Loucy (cell line): ENCODE results near the gene CEPT1.

Experiments used
- H2AFZ ChIP-seq: fragments of 200-600 bp; sonication (generic); 2 replicates; pipeline ENCODE4 v1.6.0; 2016; ENCODE audit warnings: antibody characterized with exemption, mild to moderate bottlenecking, low read length, moderate library complexity
- H3F3A ChIP-seq: fragments of 200-600 bp; 2 replicates; pipeline ENCODE4 v1.6.0; 2016; ENCODE audit warnings: antibody characterized with exemption, low read depth, mild to moderate bottlenecking
- H3K27me3 ChIP-seq: fragments of 200-600 bp; sonication (generic); 2 replicates; pipeline ENCODE4 v1.6.1; 2014; ENCODE audit warnings: low read length, mild to moderate bottlenecking; ENCODE audit not compliant: insufficient read depth, poor library complexity, severe bottlenecking
- H3K36me3 ChIP-seq: fragments of 200-600 bp; sonication (generic); 2 replicates; pipeline ENCODE4 v1.6.1; 2016; ENCODE audit warnings: low read length; ENCODE audit not compliant: insufficient read depth
- H3K4me1 ChIP-seq: fragments of 200-600 bp; sonication (generic); 2 replicates; pipeline ENCODE4 v1.5.1; 2014; ENCODE audit warnings: low read length, mild to moderate bottlenecking; ENCODE audit not compliant: insufficient read depth, poor library complexity, severe bottlenecking
- H3K4me2 ChIP-seq: fragments of 200-600 bp; sonication (generic); 2 replicates; pipeline ENCODE4 v1.6.0; 2014; ENCODE audit warnings: antibody characterized with exemption, low read length, low read depth, mild to moderate bottlenecking; ENCODE audit not compliant: poor library complexity, severe bottlenecking
- H3K4me3 ChIP-seq: fragments of 200-600 bp; sonication (generic); 2 replicates; pipeline ENCODE4 v1.5.1; 2014; ENCODE audit warnings: low read length, mild to moderate bottlenecking, mixed read lengths; ENCODE audit not compliant: poor library complexity, severe bottlenecking
- H3K79me2 ChIP-seq: fragments of 200-600 bp; sonication (generic); 2 replicates; pipeline ENCODE4 v1.6.1; 2014; ENCODE audit warnings: low read length; ENCODE audit not compliant: insufficient read depth
- H3K9ac ChIP-seq: fragments of 200-600 bp; sonication (generic); 2 replicates; pipeline ENCODE4 v1.6.0; 2014; ENCODE audit warnings: mild to moderate bottlenecking, low read depth, low read length, moderate library complexity; ENCODE audit not compliant: poor library complexity, severe bottlenecking
- H3K9me2 ChIP-seq: fragments of 200-600 bp; sonication (generic); replicated peaks from 2 replicates; pipeline ENCODE4 v1.6.1; 2016; ENCODE audit warnings: low read depth, low read length, mixed read lengths
- H3K9me3 ChIP-seq: fragments of 200-600 bp; sonication (generic); 2 replicates; pipeline ENCODE4 v1.6.1; 2014; ENCODE audit warnings: mild to moderate bottlenecking, antibody characterized with exemption, low read length, low read depth; ENCODE audit not compliant: insufficient read depth
- H4K20me1 ChIP-seq: fragments of 200-600 bp; sonication (generic); 2 replicates; pipeline ENCODE4 v1.6.0; 2014; ENCODE audit warnings: antibody characterized with exemption, low read length, mild to moderate bottlenecking; ENCODE audit not compliant: insufficient read depth, poor library complexity, severe bottlenecking
- EZH2phosphoT487 ChIP-seq: fragments of 200-600 bp; IDR thresholded peaks from 2 replicates; pipeline ENCODE4 v1.6.1; 2018; ENCODE audit warnings: antibody characterized with exemption, mild to moderate bottlenecking, moderate library complexity, borderline replicate concordance
- TF ChIP-seq, protein P1 (sequence below): fragments of 200-600 bp; sonication (generic); conservative IDR thresholded peaks from 2 replicates; pipeline ENCODE4 v1.5.1; 2014; ENCODE audit warnings: mild to moderate bottlenecking, antibody characterized with exemption, low read length

The CEPT1 gene

DNA sequence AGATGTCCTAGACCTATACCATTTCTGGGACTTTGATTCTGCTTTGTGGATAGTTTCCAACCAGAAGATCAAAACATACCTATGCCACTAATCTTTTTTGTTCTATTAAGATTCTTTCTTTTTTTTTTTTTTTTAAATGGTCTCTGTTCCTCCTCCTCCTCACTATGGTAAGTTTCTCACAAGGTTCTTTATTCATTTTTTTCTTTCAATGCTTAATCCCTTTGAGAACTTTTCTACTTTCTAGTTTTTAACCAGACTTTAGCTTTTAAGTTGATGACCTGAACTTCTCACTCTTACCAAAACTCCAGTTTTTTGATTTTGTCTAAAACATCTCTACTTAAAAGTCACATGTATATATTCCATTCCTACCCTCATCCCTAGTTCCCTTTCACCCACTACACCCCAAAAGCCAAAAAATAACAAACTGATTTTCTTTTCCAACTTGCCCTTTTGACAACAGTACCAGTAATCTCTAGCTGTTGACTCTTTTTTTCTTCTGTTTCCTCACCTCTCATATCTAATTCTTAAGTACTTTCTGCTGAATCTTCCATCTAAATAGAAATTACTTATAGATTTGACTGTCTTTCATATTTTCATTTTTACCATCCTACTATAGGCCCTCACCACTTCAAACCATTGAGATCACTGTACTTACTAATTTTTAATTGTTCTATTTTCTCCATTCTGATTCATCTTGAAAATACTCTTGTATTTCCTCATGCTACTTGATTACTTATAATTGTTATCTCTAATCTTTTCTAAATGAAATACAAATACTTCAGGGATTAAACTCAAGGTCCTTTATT is 6.1 kb downstream of the CEPT1 start:
- H3K9ac ChIP-seq = peak overlapping the region; percentile 45
- H3K79me2 ChIP-seq = peaks cover 99% of the 10 kb centered on the region
- peaks cover 33% of the 10 kb centered on the region for H3K36me3 ChIP-seq
- no peaks in the 10 kb centered on the region for H3K27me3 ChIP-seq
- peaks cover 79% of the 10 kb centered on the region for H3K4me1 ChIP-seq
- no peaks in the 10 kb centered on the region for H3F3A ChIP-seq
- TF ChIP-seq, protein P1, sequence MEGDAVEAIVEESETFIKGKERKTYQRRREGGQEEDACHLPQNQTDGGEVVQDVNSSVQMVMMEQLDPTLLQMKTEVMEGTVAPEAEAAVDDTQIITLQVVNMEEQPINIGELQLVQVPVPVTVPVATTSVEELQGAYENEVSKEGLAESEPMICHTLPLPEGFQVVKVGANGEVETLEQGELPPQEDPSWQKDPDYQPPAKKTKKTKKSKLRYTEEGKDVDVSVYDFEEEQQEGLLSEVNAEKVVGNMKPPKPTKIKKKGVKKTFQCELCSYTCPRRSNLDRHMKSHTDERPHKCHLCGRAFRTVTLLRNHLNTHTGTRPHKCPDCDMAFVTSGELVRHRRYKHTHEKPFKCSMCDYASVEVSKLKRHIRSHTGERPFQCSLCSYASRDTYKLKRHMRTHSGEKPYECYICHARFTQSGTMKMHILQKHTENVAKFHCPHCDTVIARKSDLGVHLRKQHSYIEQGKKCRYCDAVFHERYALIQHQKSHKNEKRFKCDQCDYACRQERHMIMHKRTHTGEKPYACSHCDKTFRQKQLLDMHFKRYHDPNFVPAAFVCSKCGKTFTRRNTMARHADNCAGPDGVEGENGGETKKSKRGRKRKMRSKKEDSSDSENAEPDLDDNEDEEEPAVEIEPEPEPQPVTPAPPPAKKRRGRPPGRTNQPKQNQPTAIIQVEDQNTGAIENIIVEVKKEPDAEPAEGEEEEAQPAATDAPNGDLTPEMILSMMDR = no peak
- TF ChIP-seq EZH2phosphoT487 = no peak
- H3K4me3 ChIP-seq = peak overlapping the region; percentile 28
- no peak overlapping the region for H2AFZ ChIP-seq
- peak overlapping the region; percentile 52 for H3K4me2 ChIP-seq
- H3K9me3 ChIP-seq = no peaks in the 10 kb centered on the region
- no peaks in the 10 kb centered on the region for H3K9me2 ChIP-seq
- H4K20me1 ChIP-seq = peaks cover 73% of the 10 kb centered on the region

DNA sequence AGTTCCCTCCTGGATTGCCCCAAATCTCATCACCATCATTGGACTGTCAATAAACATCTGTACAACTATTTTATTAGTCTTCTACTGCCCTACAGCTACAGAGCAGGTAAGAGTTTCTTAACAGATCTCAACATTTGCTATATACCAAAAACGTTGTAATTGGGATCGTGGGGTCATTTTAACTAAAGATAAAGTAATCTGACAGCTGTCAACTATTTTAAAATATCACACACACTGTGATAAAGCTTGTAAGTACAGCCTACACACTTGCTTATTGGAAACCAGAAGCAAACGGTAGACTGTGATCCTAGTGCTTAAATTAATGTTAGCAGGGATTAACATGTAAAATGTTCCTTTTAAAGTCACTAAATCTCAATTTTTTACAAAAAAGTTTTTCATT is 7.9 kb downstream of the CEPT1 start:
- Histone ChIP-seq H3K4me2 (peak overlapping the region; percentile 63), H2AFZ (no peak overlapping the region), H3K9me3 (no peaks in the 10 kb centered on the region), H3F3A (no peaks in the 10 kb centered on the region), H3K9ac (peak overlapping the region; percentile 15), H3K4me3 (peak overlapping the region; percentile 42), H3K4me1 (peaks cover 76% of the 10 kb centered on the region), H4K20me1 (peaks cover 70% of the 10 kb centered on the region), H3K79me2 (peaks cover 99% of the 10 kb centered on the region), H3K9me2 (no peaks in the 10 kb centered on the region), H3K36me3 (peaks cover 42% of the 10 kb centered on the region), H3K27me3 (no peaks in the 10 kb centered on the region)
- no peak for TF ChIP-seq EZH2phosphoT487
- TF ChIP-seq, protein P1 = no peak

DNA sequence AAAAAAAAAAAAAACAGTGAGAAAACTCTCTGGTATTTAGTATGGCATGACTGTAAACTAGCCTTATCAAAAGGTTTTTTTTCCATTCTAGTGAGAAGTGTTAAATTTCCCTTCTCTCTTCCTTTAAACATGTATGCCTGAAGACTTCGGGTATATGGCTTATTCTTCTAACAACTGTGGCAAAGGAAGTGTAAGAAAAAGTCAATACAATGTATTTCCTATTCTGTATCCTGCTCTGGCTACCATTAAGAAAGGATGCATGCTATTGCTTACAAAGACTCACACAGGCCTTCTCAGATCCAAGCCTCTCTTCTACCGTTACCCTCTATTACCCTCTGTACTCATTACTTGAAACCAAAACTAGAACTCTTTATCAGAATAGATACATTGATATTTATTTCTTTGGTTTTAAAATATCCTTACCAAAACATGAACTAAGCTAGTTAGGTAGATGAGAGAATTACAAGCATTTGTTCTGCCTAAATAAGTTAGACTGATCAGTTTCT is 8.4 kb downstream of the CEPT1 start:
- Histone ChIP-seq H3K79me2 (peaks cover 99% of the 10 kb centered on the region), H3F3A (no peaks in the 10 kb centered on the region), H3K4me2 (peak overlapping the region; percentile 63), H2AFZ (no peak overlapping the region), H3K9me3 (no peaks in the 10 kb centered on the region), H3K4me1 (peaks cover 76% of the 10 kb centered on the region), H3K36me3 (peaks cover 47% of the 10 kb centered on the region), H3K27me3 (no peaks in the 10 kb centered on the region), H4K20me1 (peaks cover 75% of the 10 kb centered on the region), H3K9ac (peak overlapping the region; percentile 15), H3K9me2 (no peaks in the 10 kb centered on the region), H3K4me3 (peak overlapping the region; percentile 42)
- TF ChIP-seq EZH2phosphoT487 = no peak
- TF ChIP-seq, protein P1 = no peak
